Measurements from ENCODE around the gene ZNF236. TPM values are rescaled to one million over a fixed set of nuclear protein-coding genes. Genes with fewer than 3 reads are reported as not detected.
"Not testable (repeated sequence)": the region's sequence is repeated elsewhere in the genome, so short reads cannot be mapped to it uniquely, and the experiment has no call there.

Gene ZNF236
- total and polyA plus RNA-seq, 5 donors from 2014 or later, result 5.5 to 26.1 (median 8.1) TPM

GRCh38 chr18:76808561-76808960, 13.8 kb upstream of the ZNF236 start:
- no peak overlapping the region for H3K27ac Mint-ChIP-seq
- DNase-seq (no peak), ATAC-seq (ENCODE audit: low read depth in 2 of 2) (no peak)
- peaks cover 4 to 6% (median 4%) of the 10 kb centered on the region in 4 donors for H3K4me1 Mint-ChIP-seq
- Histone ChIP-seq H3K27ac (ENCODE audit: insufficient read depth, low read length, poor library complexity, severe bottlenecking) (no peak overlapping the region), H3K27me3 (ENCODE audit: control insufficient read depth, insufficient read depth, low read length) (no peaks in the 10 kb centered on the region), H3K4me3 (ENCODE audit: low read depth, low read length) (no peak overlapping the region), H3K9me3 (ENCODE audit: control insufficient read depth in 2 of 2, low read length in 2 of 2) (no peaks in the 10 kb centered on the region), H3K4me1 (ENCODE audit: control insufficient read depth, insufficient read depth, low read length, poor library complexity, severe bottlenecking) (peaks cover 5% of the 10 kb centered on the region), H3K36me3 (ENCODE audit: control insufficient read depth, insufficient read depth, low read length) (peaks cover 2% of the 10 kb centered on the region)
- no peak overlapping the region for H3K4me3 Mint-ChIP-seq
- H3K36me3 Mint-ChIP-seq, result peaks cover 7% of the 10 kb centered on the region
- H3K9me3 Mint-ChIP-seq, result no peaks in the 10 kb centered on the region
- no peaks in the 10 kb centered on the region for H3K27me3 Mint-ChIP-seq

- H3K4me3 ChIP-seq (ENCODE audit: low read depth, low read length); H3K4me1 Mint-ChIP-seq; H3K9me3 Mint-ChIP-seq; H3K4me3 Mint-ChIP-seq; H3K27me3 ChIP-seq (ENCODE audit: control insufficient read depth, insufficient read depth, low read length); DNase-seq; H3K27ac ChIP-seq (ENCODE audit: insufficient read depth, low read length, poor library complexity, severe bottlenecking); H3K9me3 ChIP-seq (ENCODE audit: control insufficient read depth in 2 of 2, low read length in 2 of 2); H3K4me1 ChIP-seq (ENCODE audit: control insufficient read depth, insufficient read depth, low read length, poor library complexity, severe bottlenecking); ATAC-seq (ENCODE audit: low read depth in 2 of 2); H3K27ac Mint-ChIP-seq; H3K27me3 Mint-ChIP-seq: not testable (repeated sequence)
- peaks cover 15% of the 10 kb centered on the region for H3K36me3 Mint-ChIP-seq
- peaks cover 11% of the 10 kb centered on the region for H3K36me3 ChIP-seq (ENCODE audit: control insufficient read depth, insufficient read depth, low read length)
Observed at GRCh38 chr18:76811530-76811929, 10.8 kb upstream of the ZNF236 start.

DNA sequence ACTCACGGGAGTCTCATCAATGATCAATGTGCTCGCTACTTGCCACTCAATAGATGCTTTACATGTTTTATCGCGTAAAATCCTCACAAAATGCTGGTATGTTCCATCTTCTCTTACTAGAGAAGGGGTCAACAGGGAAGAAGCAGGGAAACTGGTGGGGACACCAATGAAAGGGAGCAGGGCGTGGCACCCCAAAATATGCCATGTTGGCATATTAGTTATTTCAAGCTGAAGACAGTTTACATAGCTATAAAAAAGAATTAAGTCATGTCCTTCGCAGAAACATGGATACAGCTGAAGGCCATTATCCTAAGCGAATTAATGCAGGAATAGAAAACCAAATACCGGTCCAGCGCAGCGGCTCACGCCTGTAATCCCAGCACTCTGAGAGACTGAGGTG, 8.1 kb upstream of the ZNF236 start:
- ATAC-seq (ENCODE audit: low read depth in 2 of 2), result no peak
- Mint-ChIP-seq H3K36me3 (peaks cover 15% of the 10 kb centered on the region), H3K9me3 (no peaks in the 10 kb centered on the region), H3K27me3 (no peaks in the 10 kb centered on the region), H3K4me1 (peaks cover 9 to 22% (median 16%) of the 10 kb centered on the region in 4 donors), H3K27ac (no peak overlapping the region), H3K4me3 (no peak overlapping the region)
- Histone ChIP-seq H3K27me3 (ENCODE audit: control insufficient read depth, insufficient read depth, low read length) (no peaks in the 10 kb centered on the region), H3K27ac (ENCODE audit: insufficient read depth, low read length, poor library complexity, severe bottlenecking) (no peak overlapping the region), H3K4me3 (ENCODE audit: low read depth, low read length) (no peak overlapping the region), H3K9me3 (ENCODE audit: control insufficient read depth in 2 of 2, low read length in 2 of 2) (no peaks in the 10 kb centered on the region), H3K4me1 (ENCODE audit: control insufficient read depth, insufficient read depth, low read length, poor library complexity, severe bottlenecking) (peaks cover 6% of the 10 kb centered on the region), H3K36me3 (ENCODE audit: control insufficient read depth, insufficient read depth, low read length) (peaks cover 11% of the 10 kb centered on the region)
- no peak for DNase-seq

- peak overlapping the region; percentile 60 to 89 (median 79) for H3K27ac Mint-ChIP-seq
- H3K9me3 ChIP-seq (ENCODE audit: control insufficient read depth in 2 of 2, low read length in 2 of 2), result no peaks in the 10 kb centered on the region
- no peaks in the 10 kb centered on the region for H3K27me3 ChIP-seq (ENCODE audit: control insufficient read depth, insufficient read depth, low read length)
- peaks cover under 1% of the 10 kb centered on the region for H3K27me3 Mint-ChIP-seq
- no peaks in the 10 kb centered on the region for H3K9me3 Mint-ChIP-seq
- no peak for ATAC-seq (ENCODE audit: low read depth in 2 of 2)
- H3K36me3 Mint-ChIP-seq, result peaks cover 8% of the 10 kb centered on the region
- DNase-seq, result no peak
- H3K36me3 ChIP-seq (ENCODE audit: control insufficient read depth, insufficient read depth, low read length), result peaks cover 11% of the 10 kb centered on the region
- H3K4me3 ChIP-seq (ENCODE audit: low read depth, low read length), result no peak overlapping the region
- H3K4me1 ChIP-seq (ENCODE audit: control insufficient read depth, insufficient read depth, low read length, poor library complexity, severe bottlenecking), result peaks cover 21% of the 10 kb centered on the region
- peak overlapping the region in 1 of 4 donors; percentile 72 for H3K4me3 Mint-ChIP-seq
- H3K4me1 Mint-ChIP-seq, result peaks cover 19 to 41% (median 30%) of the 10 kb centered on the region in 4 donors
- H3K27ac ChIP-seq (ENCODE audit: insufficient read depth, low read length, poor library complexity, severe bottlenecking), result no peak overlapping the region
Observed at GRCh38 chr18:76816127-76816526, 6.2 kb upstream of the ZNF236 start.

- peaks cover 28% of the 10 kb centered on the region for H3K4me1 ChIP-seq (ENCODE audit: control insufficient read depth, insufficient read depth, low read length, poor library complexity, severe bottlenecking)
- ATAC-seq (ENCODE audit: low read depth in 2 of 2) (no peak), DNase-seq (no peak)
- no peak overlapping the region for H3K4me3 ChIP-seq (ENCODE audit: low read depth, low read length)
- Mint-ChIP-seq H3K4me3 (peak overlapping the region in 3 of 4 donors; percentile 21 to 88 (median 47)), H3K27ac (peak overlapping the region in 1 of 3 donors; percentile 54), H3K4me1 (peaks cover 19 to 47% (median 33%) of the 10 kb centered on the region in 4 donors), H3K9me3 (no peaks in the 10 kb centered on the region), H3K27me3 (peaks cover 7% of the 10 kb centered on the region), H3K36me3 (peaks cover 8% of the 10 kb centered on the region)
- peaks cover 9% of the 10 kb centered on the region for H3K36me3 ChIP-seq (ENCODE audit: control insufficient read depth, insufficient read depth, low read length)
- H3K9me3 ChIP-seq (ENCODE audit: control insufficient read depth in 2 of 2, low read length in 2 of 2), result no peaks in the 10 kb centered on the region
- no peaks in the 10 kb centered on the region for H3K27me3 ChIP-seq (ENCODE audit: control insufficient read depth, insufficient read depth, low read length)
- no peak overlapping the region for H3K27ac ChIP-seq (ENCODE audit: insufficient read depth, low read length, poor library complexity, severe bottlenecking)
Observed at GRCh38 chr18:76817888-76818611, 4.3 kb upstream of the ZNF236 start.

- no peaks in the 10 kb centered on the region for H3K9me3 Mint-ChIP-seq
- peaks cover 7% of the 10 kb centered on the region for H3K27me3 Mint-ChIP-seq
- H3K4me3 Mint-ChIP-seq, result peak overlapping the region; percentile 3 to 100 (median 94)
- H3K27ac Mint-ChIP-seq, result peak overlapping the region; percentile 12 to 52 (median 33)
- peaks cover 43% of the 10 kb centered on the region for H3K4me1 ChIP-seq (ENCODE audit: control insufficient read depth, insufficient read depth, low read length, poor library complexity, severe bottlenecking)
- peaks cover 9% of the 10 kb centered on the region for H3K36me3 ChIP-seq (ENCODE audit: control insufficient read depth, insufficient read depth, low read length)
- H3K36me3 Mint-ChIP-seq, result peaks cover 8% of the 10 kb centered on the region
- no peaks in the 10 kb centered on the region for H3K27me3 ChIP-seq (ENCODE audit: control insufficient read depth, insufficient read depth, low read length)
- no peak for DNase-seq
- no peak overlapping the region for H3K27ac ChIP-seq (ENCODE audit: insufficient read depth, low read length, poor library complexity, severe bottlenecking)
- no peak for ATAC-seq (ENCODE audit: low read depth in 2 of 2)
- H3K9me3 ChIP-seq (ENCODE audit: control insufficient read depth in 2 of 2, low read length in 2 of 2), result no peaks in the 10 kb centered on the region
- H3K4me1 Mint-ChIP-seq, result peaks cover 23 to 60% (median 44%) of the 10 kb centered on the region in 4 donors
- peak overlapping the region; percentile 48 for H3K4me3 ChIP-seq (ENCODE audit: low read depth, low read length)
Observed at GRCh38 chr18:76819411-76820136, 2.8 kb upstream of the ZNF236 start.

- H3K27ac Mint-ChIP-seq, result peak overlapping the region; percentile 90 to 96 (median 94)
- peaks cover 1% of the 10 kb centered on the region for H3K36me3 ChIP-seq (ENCODE audit: control insufficient read depth, insufficient read depth, low read length)
- H3K27me3 ChIP-seq (ENCODE audit: control insufficient read depth, insufficient read depth, low read length), result no peaks in the 10 kb centered on the region
- peaks cover 12% of the 10 kb centered on the region for H3K27me3 Mint-ChIP-seq
- H3K9me3 ChIP-seq (ENCODE audit: control insufficient read depth in 2 of 2, low read length in 2 of 2), result no peaks in the 10 kb centered on the region
- H3K9me3 Mint-ChIP-seq, result no peaks in the 10 kb centered on the region
- H3K4me1 ChIP-seq (ENCODE audit: control insufficient read depth, insufficient read depth, low read length, poor library complexity, severe bottlenecking), result peaks cover 45% of the 10 kb centered on the region
- peak overlapping the region; percentile 87 for H3K4me3 ChIP-seq (ENCODE audit: low read depth, low read length)
- peaks cover 31 to 70% (median 51%) of the 10 kb centered on the region in 4 donors for H3K4me1 Mint-ChIP-seq
- no peak for DNase-seq
- peak overlapping the region; percentile 81 for H3K27ac ChIP-seq (ENCODE audit: insufficient read depth, low read length, poor library complexity, severe bottlenecking)
- no peaks in the 10 kb centered on the region for H3K36me3 Mint-ChIP-seq
- peak overlapping the region; percentile 94 to 100 (median 97) for H3K4me3 Mint-ChIP-seq
- ATAC-seq (ENCODE audit: low read depth in 2 of 2), result no peak
Observed at GRCh38 chr18:76821356-76821874, 942 bp upstream of the ZNF236 start.

All from CD4-positive, CD25-positive, alpha-beta regulatory T cell (primary cell).